GM21390 (cell line): ENCODE results near the gene OR9A4.

ENCODE experiments used
- ATAC-seq: cut with Tn5 transposase; IDR thresholded peaks from one replicate; pipeline ENCODE4 v1.9.1; 2021; ENCODE audit not compliant: unreplicated experiment

The OR9A4 gene

DNA sequence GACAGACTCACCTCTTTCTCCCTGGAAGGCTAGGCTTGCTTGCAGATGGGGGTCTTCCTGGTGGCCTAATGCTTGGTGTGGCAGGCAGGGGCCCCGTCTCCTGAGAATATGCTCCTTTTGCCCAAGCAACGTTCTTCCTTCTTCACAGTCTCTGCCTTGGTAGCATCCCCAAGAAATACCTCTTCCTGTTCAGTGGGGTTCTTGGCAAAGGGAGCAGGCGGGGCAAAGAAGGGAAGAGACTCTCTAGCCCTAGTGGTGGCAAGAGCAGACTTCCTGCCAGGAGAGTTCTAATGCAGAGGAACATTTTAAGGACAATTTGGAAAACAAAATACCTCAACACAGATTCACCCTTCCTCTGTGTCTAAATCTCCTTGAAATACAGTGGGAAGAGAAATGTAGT lies 30.6 kb downstream of the OR9A4 start, which contains the start of gene CLEC5A:
Gene CLEC5A, minus strand, starts transcription at position 179 of the 400 bp plus-strand sequence. CDS start 682 bp downstream, outside the sequence.
- ATAC-seq: no peak

DNA sequence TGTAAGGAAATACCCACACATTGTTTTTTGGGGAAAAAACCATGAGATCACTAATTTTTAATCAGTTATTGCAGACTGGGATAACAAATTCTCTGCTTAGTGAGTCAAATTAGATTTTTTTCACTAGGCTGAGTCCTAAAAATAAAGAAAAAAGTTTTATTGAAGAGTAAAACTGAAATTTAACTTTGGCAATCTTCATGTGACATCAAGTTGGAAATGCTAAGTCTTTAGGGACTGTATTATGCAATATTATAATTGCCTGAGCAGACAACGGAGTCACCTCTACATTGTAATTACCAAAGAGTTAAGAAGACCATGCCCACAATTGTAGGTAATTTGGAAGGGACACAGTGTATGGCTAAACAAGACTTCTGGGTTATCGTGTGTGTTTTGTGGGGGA lies 32.8 kb downstream of the OR9A4 start:
- ATAC-seq: no peak

DNA sequence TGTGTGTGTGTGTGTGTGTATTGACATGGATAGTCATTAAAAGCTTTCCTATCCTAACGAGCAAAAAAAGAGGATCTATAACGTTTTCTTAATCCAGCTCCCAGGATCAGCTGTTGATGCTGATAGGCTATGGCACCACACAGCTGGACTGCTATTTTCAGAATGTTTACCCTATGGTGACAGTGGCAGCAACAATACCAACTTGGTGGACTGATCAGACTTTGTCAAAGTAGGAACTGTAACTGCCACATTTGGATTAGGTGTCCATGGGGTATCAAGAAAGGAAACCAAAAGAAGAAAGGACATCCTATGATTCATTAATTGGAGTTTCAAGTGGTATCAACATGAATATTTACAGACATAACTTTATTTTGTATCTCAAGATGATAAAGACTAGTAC lies 33.3 kb downstream of the OR9A4 start:
- no peak for ATAC-seq

DNA sequence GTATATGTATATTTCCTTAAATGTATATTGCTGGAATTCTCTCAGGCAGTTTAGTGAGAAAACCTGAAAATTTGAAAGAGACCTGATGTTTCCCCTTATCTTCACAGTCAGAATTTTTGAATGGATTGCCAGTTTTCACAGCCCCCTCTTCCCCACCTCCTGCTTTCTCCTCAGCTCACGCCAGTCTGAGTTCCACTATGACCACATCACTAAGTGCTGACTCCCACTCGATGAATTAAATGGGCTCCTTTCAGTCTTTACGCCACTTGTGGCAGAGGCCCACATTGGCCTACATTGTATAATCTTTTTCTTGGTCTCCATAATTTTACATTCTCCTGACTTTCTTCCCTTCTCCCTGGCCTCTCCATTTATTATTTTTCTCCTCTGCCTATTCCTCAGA lies 33.7 kb downstream of the OR9A4 start:
- no peak for ATAC-seq

DNA sequence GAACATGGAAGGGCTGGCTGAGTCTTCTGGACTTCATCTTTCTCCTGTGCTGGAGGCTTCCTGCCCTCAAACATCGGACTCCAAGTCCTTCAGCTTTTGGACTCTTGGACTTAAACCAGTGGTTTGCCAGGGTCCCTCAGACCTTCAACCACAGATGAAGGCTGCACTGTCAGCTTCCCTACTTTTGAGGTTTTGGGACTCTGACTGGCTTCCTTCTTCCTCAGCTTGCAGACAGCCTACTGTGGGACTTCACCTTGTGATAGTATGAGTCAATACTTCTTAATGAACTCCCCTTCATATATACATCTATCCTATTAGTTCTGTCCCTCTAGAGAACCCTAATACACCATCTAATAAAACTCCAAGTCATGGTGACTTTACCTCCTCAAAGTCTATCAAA lies 34.6 kb downstream of the OR9A4 start:
- ATAC-seq: no peak

DNA sequence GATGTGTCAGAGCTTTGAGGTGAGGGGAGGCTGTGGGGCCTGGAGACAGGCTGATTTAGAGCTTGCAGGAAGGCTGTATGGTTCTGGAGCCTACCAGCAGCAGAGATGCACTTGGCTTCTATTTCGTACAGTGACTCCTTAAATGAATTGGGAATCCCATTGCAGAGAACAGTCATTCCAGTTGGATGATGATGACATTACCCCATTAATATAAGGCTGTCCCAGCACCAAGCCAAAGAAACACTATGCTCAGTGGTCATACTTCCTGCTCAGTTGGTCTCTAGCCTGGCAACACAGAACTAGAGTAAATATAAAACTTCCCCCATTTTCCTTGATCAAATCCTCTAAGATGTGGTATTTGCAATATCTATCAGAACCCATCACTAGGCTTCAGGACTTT lies 36.3 kb downstream of the OR9A4 start:
- ATAC-seq: no peak

DNA sequence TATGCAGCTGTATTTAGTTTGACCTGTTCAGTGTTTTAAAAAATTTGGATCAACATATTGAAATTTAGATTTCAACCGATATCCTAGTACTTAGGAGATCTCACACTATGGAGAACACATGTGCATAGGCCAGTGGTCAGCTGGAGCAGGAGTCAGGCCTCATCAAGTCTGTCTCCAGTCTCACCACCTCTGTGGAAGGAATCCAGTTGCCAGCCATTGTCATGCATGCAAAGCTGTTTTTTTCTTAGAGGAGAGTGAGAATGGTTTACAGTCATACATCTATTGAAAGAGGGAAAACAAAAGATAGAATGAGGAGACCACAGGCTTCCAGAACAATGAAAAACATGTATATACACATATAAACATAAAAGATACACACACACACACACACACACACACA lies 38.1 kb downstream of the OR9A4 start:
- ATAC-seq: no peak

DNA sequence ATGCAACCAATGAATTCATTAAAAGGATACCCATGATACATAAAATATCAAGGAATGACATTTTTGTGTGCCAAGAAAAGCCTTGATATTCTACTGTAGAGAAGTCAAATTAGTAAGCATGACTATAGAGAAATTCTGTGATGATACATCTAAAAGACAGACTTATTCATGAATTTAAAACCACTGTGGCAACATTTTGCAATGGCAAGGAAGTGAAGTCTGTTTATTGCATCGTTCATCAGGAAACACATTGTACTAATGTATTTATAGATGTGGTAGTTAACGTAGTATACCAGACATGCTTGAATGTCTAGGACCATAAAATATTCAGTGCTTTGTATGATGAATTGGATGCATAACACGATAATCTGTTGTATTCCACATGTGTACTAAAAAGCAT lies 39.9 kb downstream of the OR9A4 start:
- ATAC-seq: no peak

DNA sequence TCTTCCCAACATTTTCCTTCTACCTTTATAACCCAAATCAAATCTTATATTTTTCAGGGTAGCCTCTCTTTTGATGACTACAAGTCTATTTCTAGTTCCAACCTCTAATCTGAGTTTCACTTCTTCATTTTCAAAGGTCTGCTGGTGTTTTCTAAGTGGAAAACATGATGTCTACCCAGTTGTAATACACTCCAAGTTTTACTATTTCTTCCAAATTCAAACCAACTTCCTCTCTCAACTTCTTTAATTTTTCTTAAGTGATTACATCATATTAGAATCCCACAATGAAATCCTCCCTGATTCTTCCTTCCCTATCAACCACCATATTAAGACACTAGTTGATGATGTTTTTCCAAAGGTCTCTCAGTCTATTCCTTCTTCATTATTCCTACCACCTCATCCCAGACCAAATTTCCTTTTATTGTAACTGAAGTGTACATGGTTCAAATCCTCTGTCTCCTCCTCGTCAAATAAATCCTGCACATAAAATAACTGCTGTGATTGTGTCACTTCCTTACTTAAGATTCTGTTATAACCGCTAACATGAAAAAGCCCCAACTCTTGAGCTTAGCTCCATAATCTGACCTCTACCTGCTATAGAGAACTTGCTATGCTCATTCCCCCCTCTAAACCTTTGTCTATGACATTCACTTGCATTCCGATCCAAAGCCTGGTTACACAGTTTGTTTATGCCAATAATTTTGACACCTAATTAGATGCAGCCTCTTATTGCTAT lies 44.7 kb downstream of the OR9A4 start:
- ATAC-seq: peak; percentile 84
